Measurements from ENCODE around the gene TENM4.

TENM4 gene

DNA sequence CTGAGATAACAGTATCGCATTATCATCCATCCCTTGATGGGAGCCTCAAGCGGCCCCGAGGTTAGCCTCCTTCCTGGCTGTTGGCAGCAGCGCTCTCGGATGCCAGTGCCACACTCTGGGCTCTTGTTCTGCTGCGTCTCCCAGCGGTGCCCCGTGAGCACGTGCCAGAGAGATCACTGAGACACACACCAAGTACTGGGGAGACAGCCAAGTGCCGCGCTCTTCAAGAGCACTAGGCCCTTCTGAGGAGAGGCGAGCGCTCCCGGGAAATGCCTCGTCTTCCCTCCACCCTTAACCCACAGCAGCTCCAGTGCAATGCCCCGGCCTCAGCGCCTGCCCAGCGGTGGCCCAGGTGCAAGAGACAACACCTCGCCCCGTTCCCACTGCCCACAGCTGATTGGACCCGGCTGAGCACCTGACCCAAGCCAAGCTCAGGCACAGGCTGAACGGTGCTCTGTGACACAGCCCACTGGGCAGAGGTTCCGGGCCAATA lies 617.9 kb downstream of the TENM4 start:
- in situ Hi-C loops (cut with MboI; ENCODE audit: low pct_unique_long_range_greater_than_20kb, low sequenced_read_pairs, unreplicated experiment): no loop called here
- TF ChIP-seq, protein P1, sequence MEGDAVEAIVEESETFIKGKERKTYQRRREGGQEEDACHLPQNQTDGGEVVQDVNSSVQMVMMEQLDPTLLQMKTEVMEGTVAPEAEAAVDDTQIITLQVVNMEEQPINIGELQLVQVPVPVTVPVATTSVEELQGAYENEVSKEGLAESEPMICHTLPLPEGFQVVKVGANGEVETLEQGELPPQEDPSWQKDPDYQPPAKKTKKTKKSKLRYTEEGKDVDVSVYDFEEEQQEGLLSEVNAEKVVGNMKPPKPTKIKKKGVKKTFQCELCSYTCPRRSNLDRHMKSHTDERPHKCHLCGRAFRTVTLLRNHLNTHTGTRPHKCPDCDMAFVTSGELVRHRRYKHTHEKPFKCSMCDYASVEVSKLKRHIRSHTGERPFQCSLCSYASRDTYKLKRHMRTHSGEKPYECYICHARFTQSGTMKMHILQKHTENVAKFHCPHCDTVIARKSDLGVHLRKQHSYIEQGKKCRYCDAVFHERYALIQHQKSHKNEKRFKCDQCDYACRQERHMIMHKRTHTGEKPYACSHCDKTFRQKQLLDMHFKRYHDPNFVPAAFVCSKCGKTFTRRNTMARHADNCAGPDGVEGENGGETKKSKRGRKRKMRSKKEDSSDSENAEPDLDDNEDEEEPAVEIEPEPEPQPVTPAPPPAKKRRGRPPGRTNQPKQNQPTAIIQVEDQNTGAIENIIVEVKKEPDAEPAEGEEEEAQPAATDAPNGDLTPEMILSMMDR (IDR thresholded peaks at IDR 0.05; ENCODE audit: extremely low read depth, insufficient read depth, missing control alignments): no peak
- DNase-seq (ENCODE audit: low spot score): no peak

DNA sequence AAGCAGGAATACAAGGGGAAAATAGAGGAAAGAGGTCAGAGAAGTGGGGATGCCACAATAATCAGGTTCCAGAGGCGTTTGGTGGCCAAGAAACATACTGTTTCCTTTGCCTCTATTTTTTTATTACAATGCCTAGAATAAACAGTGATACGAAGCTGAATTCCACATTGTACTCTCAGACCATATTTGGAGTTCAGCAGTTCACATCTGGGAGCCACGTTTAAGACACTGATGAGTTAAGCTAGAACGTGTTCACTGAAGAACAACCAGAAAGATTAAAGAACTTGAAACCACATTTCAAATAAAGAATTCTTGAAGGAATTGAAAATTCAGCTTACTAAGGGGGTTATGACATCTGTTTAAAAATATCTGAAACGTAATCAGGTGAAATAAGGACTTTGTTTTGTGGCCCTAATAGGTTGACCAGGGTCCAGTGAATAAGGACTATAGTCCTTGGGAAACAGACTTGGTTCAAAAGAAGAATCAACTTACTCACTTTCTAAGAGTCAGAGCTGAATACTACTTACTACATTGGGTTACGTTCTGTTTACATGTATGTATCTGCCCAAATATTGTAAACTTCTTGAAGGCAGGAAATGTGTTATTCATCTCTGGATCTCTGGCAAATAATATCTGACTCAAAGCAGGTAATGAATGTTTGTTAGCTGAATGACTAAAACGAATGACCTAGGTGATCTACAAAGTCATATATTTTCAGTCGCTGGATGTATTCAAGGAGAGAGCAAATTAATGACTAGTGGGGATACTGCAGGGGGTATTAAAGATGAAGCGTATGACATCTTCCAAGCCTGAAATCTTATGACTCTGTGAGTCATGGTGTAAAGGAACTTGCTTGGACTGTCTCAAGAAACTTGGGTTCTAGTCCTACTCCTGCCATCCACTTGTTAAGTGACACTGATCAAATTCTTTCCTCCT lies 619.2 kb downstream of the TENM4 start:
- in situ Hi-C loops (cut with MboI; ENCODE audit: low pct_unique_long_range_greater_than_20kb, low sequenced_read_pairs, unreplicated experiment): no loop called here
- TF ChIP-seq, protein P1 (IDR thresholded peaks at IDR 0.05; ENCODE audit: extremely low read depth, insufficient read depth, missing control alignments): no peak
- DNase-seq (ENCODE audit: low spot score): no peak

DNA sequence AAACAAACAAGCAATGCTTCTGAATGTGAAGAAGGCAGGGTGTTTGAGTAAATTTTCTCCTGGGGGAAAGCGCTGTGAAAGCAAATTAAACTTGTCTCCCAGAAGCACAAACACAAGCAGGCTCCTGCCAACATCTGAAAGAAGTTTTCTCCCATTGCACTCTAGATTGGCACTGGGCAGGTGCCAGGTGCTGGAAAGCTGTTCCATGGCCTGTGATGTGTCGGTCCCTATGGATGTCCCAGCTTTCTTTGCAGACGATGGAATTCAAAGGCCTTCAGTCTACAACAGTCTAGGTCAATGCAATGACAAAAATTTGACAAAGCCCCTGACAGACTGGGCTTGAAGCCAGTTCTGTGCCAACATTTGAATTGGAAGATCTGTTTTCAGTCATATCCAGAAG lies 620.1 kb downstream of the TENM4 start:
- TF ChIP-seq, protein P1 (IDR thresholded peaks at IDR 0.05; ENCODE audit: extremely low read depth, insufficient read depth, missing control alignments): no peak
- in situ Hi-C loops (cut with MboI; ENCODE audit: low pct_unique_long_range_greater_than_20kb, low sequenced_read_pairs, unreplicated experiment): no loop called here
- no peak for DNase-seq (ENCODE audit: low spot score)

DNA sequence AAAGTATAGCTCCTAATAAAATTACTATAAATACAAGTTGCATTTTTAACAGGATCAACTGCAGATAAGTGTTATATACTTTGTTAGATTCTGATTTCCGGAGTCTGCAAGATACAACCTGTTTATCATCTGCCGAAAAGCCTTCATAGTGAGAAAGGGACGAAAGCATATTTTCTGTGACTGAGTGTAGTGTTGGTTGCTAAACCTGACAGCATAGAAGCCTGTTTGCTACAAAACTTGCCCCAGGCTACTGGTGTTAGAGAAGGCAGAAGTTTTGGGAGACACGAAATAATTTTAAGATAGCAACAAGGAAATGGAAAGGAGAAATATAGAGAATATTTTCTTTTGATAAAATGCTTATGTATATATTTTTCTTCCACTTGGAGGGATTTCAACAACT lies 622.6 kb downstream of the TENM4 start:
- in situ Hi-C loops (cut with MboI; ENCODE audit: low pct_unique_long_range_greater_than_20kb, low sequenced_read_pairs, unreplicated experiment): no loop called here
- no peak for DNase-seq (ENCODE audit: low spot score)
- TF ChIP-seq, protein P1 (IDR thresholded peaks at IDR 0.05; ENCODE audit: extremely low read depth, insufficient read depth, missing control alignments): no peak

DNA sequence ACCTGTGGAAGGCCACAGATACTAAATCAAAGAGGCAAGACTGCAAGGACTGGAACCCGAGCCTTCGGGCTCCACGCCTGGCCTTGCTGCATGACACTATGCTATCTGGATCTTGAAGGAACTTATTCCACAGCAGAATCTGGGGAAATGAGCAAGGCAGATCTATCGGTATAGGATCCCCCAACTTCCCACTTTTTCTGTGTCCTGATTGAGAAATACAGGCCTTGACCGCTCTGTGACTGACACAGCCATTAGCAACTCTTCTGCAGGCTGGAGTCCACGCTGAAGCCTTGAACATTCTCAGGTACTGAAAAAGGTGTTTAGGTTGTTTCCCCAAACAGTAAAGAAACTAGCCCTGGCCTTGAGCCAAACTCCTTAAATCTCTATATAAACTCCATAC lies 625.0 kb downstream of the TENM4 start:
- DNase-seq (ENCODE audit: low spot score): no peak
- in situ Hi-C loops (cut with MboI; ENCODE audit: low pct_unique_long_range_greater_than_20kb, low sequenced_read_pairs, unreplicated experiment): no loop called here
- TF ChIP-seq, protein P1 (IDR thresholded peaks at IDR 0.05; ENCODE audit: extremely low read depth, insufficient read depth, missing control alignments): no peak

GRCh38 chr11:78812513-78813293 lies 628.1 kb downstream of the TENM4 start:
- in situ Hi-C loops (cut with MboI; ENCODE audit: low pct_unique_long_range_greater_than_20kb, low sequenced_read_pairs, unreplicated experiment): no loop called here
- no peak for DNase-seq (ENCODE audit: low spot score)

More at GRCh38 chr11:78812513-78813293, 628.1 kb downstream of the TENM4 start:
- TF ChIP-seq, protein P1 (IDR thresholded peaks at IDR 0.05; ENCODE audit: extremely low read depth, insufficient read depth, missing control alignments): no peak
